Hepatocyte (in vitro differentiated cells): ENCODE results near the gene ACAN. TPM values are rescaled to one million over a fixed set of nuclear protein-coding genes. Genes with fewer than 3 reads are reported as not detected.

Experiments
- DNase-seq: peaks from one replicate; pipeline ENCODE4 v3.0.0-alpha.2; 2016; ENCODE audit warnings: low spot score
- H2AFZ ChIP-seq: fragments of 200-600 bp; sonication (generic); 2 replicates; pipeline ENCODE4 v1.6.0; 2016; ENCODE audit warnings: antibody characterized with exemption, mild to moderate bottlenecking
- H3K27ac ChIP-seq: fragments of 200-600 bp; sonication (generic); 2 replicates; pipeline ENCODE4 v1.5.1; 2016; ENCODE audit warnings: mild to moderate bottlenecking
- H3K27me3 ChIP-seq: fragments of 200-600 bp; sonication (generic); 2 replicates; pipeline ENCODE4 v1.6.1; 2016
- H3K36me3 ChIP-seq: fragments of 200-600 bp; sonication (generic); replicated peaks from 2 replicates; pipeline ENCODE4 v1.5.1; 2016; ENCODE audit warnings: low read depth; ENCODE audit not compliant: insufficient read depth
- H3K4me1 ChIP-seq: fragments of 200-600 bp; sonication (generic); 2 replicates; pipeline ENCODE4 v1.5.1; 2016; ENCODE audit warnings: mild to moderate bottlenecking, moderate library complexity; ENCODE audit not compliant: insufficient read depth
- H3K4me2 ChIP-seq: fragments of 200-600 bp; sonication (generic); 2 replicates; pipeline ENCODE4 v1.6.0; 2016
- H3K4me3 ChIP-seq: fragments of 200-600 bp; sonication (generic); 2 replicates; pipeline ENCODE4 v1.5.1; 2016; ENCODE audit warnings: mild to moderate bottlenecking
- H3K79me2 ChIP-seq: fragments of 200-600 bp; sonication (generic); 2 replicates; pipeline ENCODE4 v1.6.0; 2017; ENCODE audit warnings: mild to moderate bottlenecking
- H3K9me2 ChIP-seq: fragments of 200-600 bp; sonication (generic); replicated peaks from 2 replicates; pipeline ENCODE4 v1.6.0; 2017; ENCODE audit warnings: mild to moderate bottlenecking; ENCODE audit not compliant: insufficient read depth
- H3K9me3 ChIP-seq: fragments of 200-600 bp; sonication (generic); 2 replicates; pipeline ENCODE4 v1.5.1; 2016; ENCODE audit warnings: low read depth, mild to moderate bottlenecking
- H4K20me1 ChIP-seq: fragments of 200-600 bp; sonication (generic); 2 replicates; pipeline ENCODE4 v1.6.0; 2016; ENCODE audit warnings: mild to moderate bottlenecking; ENCODE audit not compliant: insufficient read depth, poor library complexity, severe bottlenecking
- EZH2 ChIP-seq: fragments of 200-600 bp; sonication (generic); IDR thresholded peaks from 2 replicates; pipeline ENCODE4 v1.6.1; 2016; ENCODE audit warnings: antibody characterized with exemption, mild to moderate bottlenecking, borderline replicate concordance
- EZH2phosphoT487 ChIP-seq: fragments of 200-600 bp; sonication (generic); IDR thresholded peaks from one replicate; pipeline ENCODE4 v1.6.1; 2018; ENCODE audit warnings: antibody characterized with exemption, mild to moderate bottlenecking, low read depth, moderate library complexity; ENCODE audit not compliant: unreplicated experiment, severe bottlenecking
- WGBS: methylation state at CpG from one replicate; pipeline ENCODE4 v1.1.6; 2016; ENCODE audit warnings: low lambda C conversion rate; ENCODE audit errors: missing lambda C conversion rate; 5-methylcytosine and 5-hydroxymethylcytosine counted together
- polyA plus RNA-seq: library from polyadenylated mRNA; unstranded; fragments of >200 nt; fragmentation: Nextera tagmentation; extraction: Ambion mirVana; gene quantifications from 2 replicates; pipeline ENCODE4 v1.2.1, GENCODE V29; 2016
- total RNA-seq: library from RNA; depleted of rRNA; stranded (reverse); fragments of >200 nt; gene quantifications from 2 replicates; pipeline ENCODE4 v1.2.3, GENCODE V29; 2014
- TF ChIP-seq, protein P1 (sequence below): fragments of 200-600 bp; sonication (generic); IDR thresholded peaks from 2 replicates; pipeline ENCODE4 v1.5.1; 2016; ENCODE audit warnings: antibody characterized with exemption, mild to moderate bottlenecking; ENCODE audit not compliant: poor library complexity

The ACAN gene
- total and polyA plus RNA-seq, 2 experiments from 2014 or later: 0.20 to 0.34 TPM

DNA sequence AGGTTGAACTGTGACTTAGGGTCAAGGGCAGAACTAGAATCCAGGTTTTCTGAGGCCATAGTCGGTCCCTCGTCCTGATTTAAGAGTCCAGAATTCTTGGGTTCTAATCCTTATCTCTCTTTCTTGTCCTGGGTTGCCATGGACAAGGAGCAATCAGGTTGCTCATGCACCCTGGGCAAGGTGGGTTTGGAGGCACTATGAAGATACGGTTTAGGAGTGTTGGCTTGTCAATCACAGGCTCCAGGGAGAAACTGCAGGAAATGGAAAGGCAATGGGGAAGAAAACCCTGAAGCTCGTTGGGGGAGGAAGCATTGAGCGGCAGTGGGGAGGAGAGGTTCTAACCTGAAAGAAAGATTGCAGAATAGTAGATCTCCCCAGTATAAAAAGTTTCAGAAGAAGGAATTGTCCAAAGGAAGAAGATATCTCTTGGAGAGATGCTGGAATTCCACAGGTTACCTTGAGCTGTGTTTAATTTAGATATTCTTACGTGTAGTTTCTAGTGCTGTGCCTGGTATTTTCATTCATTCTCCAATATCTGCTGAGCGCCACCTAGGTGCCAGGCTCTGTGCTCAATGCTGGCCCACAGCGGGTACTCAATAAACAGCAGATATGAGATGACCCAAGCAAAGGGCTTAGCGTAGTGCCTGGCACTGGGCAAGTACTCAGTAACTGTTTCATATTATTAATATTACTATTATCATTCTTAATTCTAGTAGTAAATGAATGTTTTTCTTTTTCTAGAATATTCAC, 2.0 kb downstream of the ACAN start:
- peaks cover 59% of the 10 kb centered on the region for H3K27me3 ChIP-seq
- H3K4me2 ChIP-seq: no peak overlapping the region
- H3K79me2 ChIP-seq: no peaks in the 10 kb centered on the region
- no peaks in the 10 kb centered on the region for H3K4me1 ChIP-seq
- no peaks in the 10 kb centered on the region for H3K9me3 ChIP-seq
- H3K36me3 ChIP-seq: no peaks in the 10 kb centered on the region
- TF ChIP-seq, protein P1, sequence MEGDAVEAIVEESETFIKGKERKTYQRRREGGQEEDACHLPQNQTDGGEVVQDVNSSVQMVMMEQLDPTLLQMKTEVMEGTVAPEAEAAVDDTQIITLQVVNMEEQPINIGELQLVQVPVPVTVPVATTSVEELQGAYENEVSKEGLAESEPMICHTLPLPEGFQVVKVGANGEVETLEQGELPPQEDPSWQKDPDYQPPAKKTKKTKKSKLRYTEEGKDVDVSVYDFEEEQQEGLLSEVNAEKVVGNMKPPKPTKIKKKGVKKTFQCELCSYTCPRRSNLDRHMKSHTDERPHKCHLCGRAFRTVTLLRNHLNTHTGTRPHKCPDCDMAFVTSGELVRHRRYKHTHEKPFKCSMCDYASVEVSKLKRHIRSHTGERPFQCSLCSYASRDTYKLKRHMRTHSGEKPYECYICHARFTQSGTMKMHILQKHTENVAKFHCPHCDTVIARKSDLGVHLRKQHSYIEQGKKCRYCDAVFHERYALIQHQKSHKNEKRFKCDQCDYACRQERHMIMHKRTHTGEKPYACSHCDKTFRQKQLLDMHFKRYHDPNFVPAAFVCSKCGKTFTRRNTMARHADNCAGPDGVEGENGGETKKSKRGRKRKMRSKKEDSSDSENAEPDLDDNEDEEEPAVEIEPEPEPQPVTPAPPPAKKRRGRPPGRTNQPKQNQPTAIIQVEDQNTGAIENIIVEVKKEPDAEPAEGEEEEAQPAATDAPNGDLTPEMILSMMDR: no peak
- TF ChIP-seq EZH2phosphoT487: no peak
- TF ChIP-seq EZH2: no peak
- H4K20me1 ChIP-seq: no peaks in the 10 kb centered on the region
- H3K4me3 ChIP-seq: no peak overlapping the region
- H3K9me2 ChIP-seq: no peaks in the 10 kb centered on the region
- no peak overlapping the region for H3K27ac ChIP-seq
- DNase-seq: no peak
- H2AFZ ChIP-seq: no peak overlapping the region
- WGBS: 66% methylated on average over 9 of the region's 9 CpGs

DNA sequence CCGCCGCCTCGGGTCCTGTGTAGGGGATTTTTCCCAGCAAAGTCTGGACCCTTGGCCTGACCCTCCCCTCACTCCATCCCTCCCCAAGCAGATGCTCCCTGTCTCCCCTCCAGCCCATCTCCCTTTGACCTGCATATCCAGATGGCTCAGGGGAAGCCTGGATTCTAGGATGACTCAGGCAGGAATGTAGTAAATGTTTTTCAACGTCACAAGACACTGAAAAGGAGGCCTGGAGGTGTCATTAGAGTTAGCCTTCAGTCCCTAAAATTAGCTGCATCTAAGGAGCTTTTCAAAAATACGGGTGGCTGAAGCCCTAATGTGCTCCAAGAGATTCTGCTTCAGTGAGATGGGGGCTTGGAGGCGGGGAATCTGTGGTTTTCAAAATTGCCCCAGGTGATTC, 7.2 kb downstream of the ACAN start:
- Histone ChIP-seq H3K36me3 (no peaks in the 10 kb centered on the region), H3K4me3 (no peak overlapping the region), H3K79me2 (no peaks in the 10 kb centered on the region), H3K4me1 (no peaks in the 10 kb centered on the region), H4K20me1 (no peaks in the 10 kb centered on the region), H3K27ac (no peak overlapping the region), H3K9me2 (no peaks in the 10 kb centered on the region), H3K4me2 (no peak overlapping the region), H2AFZ (no peak overlapping the region), H3K9me3 (no peaks in the 10 kb centered on the region), H3K27me3 (peaks cover 11% of the 10 kb centered on the region)
- DNase-seq: peak; percentile 24
- no peak for TF ChIP-seq EZH2
- TF ChIP-seq EZH2phosphoT487: no peak
- TF ChIP-seq, protein P1: no peak
- WGBS: 41% methylated on average over 6 of the region's 6 CpGs

DNA sequence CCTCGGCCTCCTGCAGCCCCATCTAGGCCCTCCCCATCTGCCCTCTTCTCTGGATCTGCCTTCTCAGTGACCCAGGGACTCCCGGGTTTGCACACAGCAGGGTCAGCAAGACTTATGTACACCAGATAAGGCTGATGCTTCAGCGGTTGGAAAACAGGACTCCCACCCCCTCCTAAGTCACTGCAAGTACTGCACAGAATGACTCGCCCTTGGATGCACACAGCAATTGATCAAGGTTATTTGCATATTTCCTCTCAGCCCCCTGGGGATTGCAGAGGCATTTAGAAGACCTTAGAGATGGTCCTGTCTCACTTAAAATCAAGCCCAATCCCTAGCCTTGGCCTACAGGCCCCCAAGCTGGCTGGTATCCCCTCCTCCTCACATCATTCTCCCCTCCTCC, 8.9 kb downstream of the ACAN start:
- Histone ChIP-seq H3K4me3 (no peak overlapping the region), H4K20me1 (no peaks in the 10 kb centered on the region), H2AFZ (no peak overlapping the region), H3K4me2 (no peak overlapping the region), H3K79me2 (no peaks in the 10 kb centered on the region), H3K4me1 (no peaks in the 10 kb centered on the region), H3K9me2 (no peaks in the 10 kb centered on the region), H3K9me3 (no peaks in the 10 kb centered on the region), H3K36me3 (no peaks in the 10 kb centered on the region), H3K27me3 (no peaks in the 10 kb centered on the region), H3K27ac (no peak overlapping the region)
- TF ChIP-seq EZH2: no peak
- TF ChIP-seq, protein P1: no peak
- no peak for TF ChIP-seq EZH2phosphoT487
- whole genome bisulfite sequencing: 34% methylated on average over 4 of the region's 4 CpGs
- no peak for DNase-seq
